PFSK-1 (cell line): ENCODE results near the gene UXS1.

Experiments used
- POLR2AphosphoS5 ChIP-seq: IDR thresholded peaks from 2 replicates; pipeline ENCODE4 v1.6.1; 2012; ENCODE audit warnings: low read depth, mild to moderate bottlenecking, control low read depth, low read length, moderate library complexity
- SIN3A ChIP-seq: IDR thresholded peaks from 2 replicates; pipeline ENCODE4 v1.6.1; 2012; ENCODE audit warnings: mild to moderate bottlenecking, low read length, moderate library complexity, borderline replicate concordance; ENCODE audit not compliant: insufficient read depth
- TAF1 ChIP-seq: IDR thresholded peaks from 2 replicates; pipeline ENCODE4 v1.6.1; 2012; ENCODE audit warnings: low read length, control low read depth, borderline replicate concordance; ENCODE audit not compliant: insufficient read depth
- TF ChIP-seq, protein P1 (sequence below), 2 experiments: IDR thresholded peaks; 2 replicates each; pipeline versions ENCODE4 v1.6.1 to v1.8.0; 2011 to 2012; ENCODE audit warnings: low read depth in 2 of 2, low read length in 2 of 2, control low read depth in 1 of 2, inconsistent platforms in 1 of 2, mild to moderate bottlenecking in 1 of 2, moderate library complexity in 1 of 2; ENCODE audit not compliant: insufficient read depth in 1 of 2

DNA sequence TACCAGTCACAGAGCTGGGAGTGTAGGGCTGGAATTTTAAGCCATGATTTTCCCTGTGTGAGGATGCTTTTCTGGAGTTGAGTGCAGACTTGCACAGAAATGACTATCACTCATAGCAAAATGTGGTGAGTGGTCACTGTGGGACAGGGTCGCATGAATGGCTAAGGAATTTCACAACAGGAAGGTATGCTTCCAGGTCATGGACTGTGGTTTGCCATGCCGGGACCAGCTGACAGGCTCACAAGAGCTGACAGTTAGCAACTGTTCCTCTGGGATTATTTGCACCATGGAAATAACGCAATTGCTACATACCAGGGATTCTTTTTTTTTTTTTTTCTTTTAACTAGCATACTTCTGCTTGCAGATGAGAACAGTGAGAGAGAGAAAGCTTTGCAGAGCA, 3.8 kb upstream of the UXS1 start:
- no peak for TF ChIP-seq POLR2AphosphoS5
- TF ChIP-seq SIN3A = no peak
- no peak for TF ChIP-seq TAF1
- TF ChIP-seq, protein P1, sequence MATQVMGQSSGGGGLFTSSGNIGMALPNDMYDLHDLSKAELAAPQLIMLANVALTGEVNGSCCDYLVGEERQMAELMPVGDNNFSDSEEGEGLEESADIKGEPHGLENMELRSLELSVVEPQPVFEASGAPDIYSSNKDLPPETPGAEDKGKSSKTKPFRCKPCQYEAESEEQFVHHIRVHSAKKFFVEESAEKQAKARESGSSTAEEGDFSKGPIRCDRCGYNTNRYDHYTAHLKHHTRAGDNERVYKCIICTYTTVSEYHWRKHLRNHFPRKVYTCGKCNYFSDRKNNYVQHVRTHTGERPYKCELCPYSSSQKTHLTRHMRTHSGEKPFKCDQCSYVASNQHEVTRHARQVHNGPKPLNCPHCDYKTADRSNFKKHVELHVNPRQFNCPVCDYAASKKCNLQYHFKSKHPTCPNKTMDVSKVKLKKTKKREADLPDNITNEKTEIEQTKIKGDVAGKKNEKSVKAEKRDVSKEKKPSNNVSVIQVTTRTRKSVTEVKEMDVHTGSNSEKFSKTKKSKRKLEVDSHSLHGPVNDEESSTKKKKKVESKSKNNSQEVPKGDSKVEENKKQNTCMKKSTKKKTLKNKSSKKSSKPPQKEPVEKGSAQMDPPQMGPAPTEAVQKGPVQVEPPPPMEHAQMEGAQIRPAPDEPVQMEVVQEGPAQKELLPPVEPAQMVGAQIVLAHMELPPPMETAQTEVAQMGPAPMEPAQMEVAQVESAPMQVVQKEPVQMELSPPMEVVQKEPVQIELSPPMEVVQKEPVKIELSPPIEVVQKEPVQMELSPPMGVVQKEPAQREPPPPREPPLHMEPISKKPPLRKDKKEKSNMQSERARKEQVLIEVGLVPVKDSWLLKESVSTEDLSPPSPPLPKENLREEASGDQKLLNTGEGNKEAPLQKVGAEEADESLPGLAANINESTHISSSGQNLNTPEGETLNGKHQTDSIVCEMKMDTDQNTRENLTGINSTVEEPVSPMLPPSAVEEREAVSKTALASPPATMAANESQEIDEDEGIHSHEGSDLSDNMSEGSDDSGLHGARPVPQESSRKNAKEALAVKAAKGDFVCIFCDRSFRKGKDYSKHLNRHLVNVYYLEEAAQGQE (IDR thresholded peaks at IDR 0.05; ENCODE audit: insufficient read depth in 1 of 2, low read depth in 2 of 2, low read length in 2 of 2) = no peak
